Left cardiac atrium (tissue), 4 donors: ENCODE results near the gene CHSY1. TPM values are rescaled to one million over a fixed set of nuclear protein-coding genes. Genes with fewer than 3 reads are reported as not detected.

Experiments used
- ATAC-seq, 2 donors: fragments of 200-7000 bp; cut with Tn5 transposase; one replicate each; pipeline ENCODE4 v1.9.1; 2020; ENCODE audit warnings: mild to moderate bottlenecking in 2 of 2, moderate library complexity in 2 of 2
- DNase-seq: peaks from one replicate; pipeline ENCODE4 v3.0.0-alpha.2; 2020
- intact Hi-C, 2 donors: fragments of 100-400 bp; cut with DNase I; formaldehyde crosslinking; loops; one replicate each; pipeline versions ENCODE4 v1.14.1 to v1.15.1; 2022 to 2023
- total RNA-seq, 2 donors: library from RNA; stranded (reverse); fragmentation: NEBNext Ultra II Directional; extraction: Animal tissue kit (Norgen Biotek cat#: 25700); gene quantifications; one replicate each; pipeline ENCODE4 v1.2.1, GENCODE V29; 2021
- donor health status: DM: no; HTN: yes; CAD: no.
- donor health status: DM: no; HTN: yes; CAD: no; lungs with severe emphysema.
- donor health status: DM: yes; HTN: yes; CAD: no.
- donor health status: Dilated cardiomyopathy.

Gene CHSY1
- total RNA-seq, 2 donors from 2014 or later, result 18.8 to 42.0 TPM

DNA sequence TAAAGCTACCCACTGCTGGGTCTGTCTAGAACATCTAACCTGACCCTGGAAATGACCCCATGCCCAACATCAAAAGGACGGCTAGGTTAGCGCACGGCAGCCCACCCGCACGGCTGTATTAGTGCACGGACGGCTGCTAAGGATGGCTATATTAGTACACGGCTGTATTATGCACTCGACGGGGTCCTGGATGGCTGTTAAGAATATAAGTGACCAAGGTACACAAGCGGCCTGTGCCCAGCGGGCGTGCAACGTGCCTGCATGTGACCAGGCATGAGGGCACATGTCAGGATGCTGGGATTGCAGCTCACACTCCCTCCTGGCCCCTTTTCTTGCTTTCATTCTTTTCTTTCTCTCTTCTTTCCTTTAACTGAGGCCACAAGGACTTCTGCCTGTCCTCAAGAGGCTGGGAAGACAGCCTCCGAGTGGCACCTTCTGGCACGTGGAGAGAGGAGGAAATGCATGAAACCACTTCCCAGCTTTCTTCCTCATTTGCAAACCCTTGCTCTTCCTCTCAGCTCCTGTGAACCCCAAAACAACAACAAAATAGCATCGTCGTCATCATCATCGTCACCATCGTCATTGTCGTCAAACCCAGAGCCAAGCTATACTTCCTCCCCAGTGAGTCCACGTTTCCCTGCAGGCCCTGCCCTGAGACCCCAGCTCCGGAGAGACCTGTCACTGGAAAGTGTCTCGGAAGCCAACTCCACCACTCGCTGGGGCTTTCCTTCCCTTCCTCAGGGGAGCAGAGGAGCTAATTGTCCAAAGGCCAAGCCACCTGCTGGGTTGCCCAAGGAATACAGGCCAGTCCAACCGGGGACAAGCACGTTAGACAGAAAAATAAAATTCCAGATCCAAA lies 101.8 kb downstream of the CHSY1 start:
- intact Hi-C loops, result no loop called here
- ATAC-seq, result no peak
- DNase-seq, result no peak

- intact Hi-C loops, result no loop called here
- ATAC-seq (peak; percentile 74 to 81), DNase-seq (peak; percentile 67)
Observed at GRCh38 chr15:101148881-101149664, 102.8 kb downstream of the CHSY1 start.

- DNase-seq (no peak), ATAC-seq (peak; percentile 26 to 53)
- intact Hi-C loops, result no loop called here
Observed at GRCh38 chr15:101148166-101148880, 103.5 kb downstream of the CHSY1 start.

DNA sequence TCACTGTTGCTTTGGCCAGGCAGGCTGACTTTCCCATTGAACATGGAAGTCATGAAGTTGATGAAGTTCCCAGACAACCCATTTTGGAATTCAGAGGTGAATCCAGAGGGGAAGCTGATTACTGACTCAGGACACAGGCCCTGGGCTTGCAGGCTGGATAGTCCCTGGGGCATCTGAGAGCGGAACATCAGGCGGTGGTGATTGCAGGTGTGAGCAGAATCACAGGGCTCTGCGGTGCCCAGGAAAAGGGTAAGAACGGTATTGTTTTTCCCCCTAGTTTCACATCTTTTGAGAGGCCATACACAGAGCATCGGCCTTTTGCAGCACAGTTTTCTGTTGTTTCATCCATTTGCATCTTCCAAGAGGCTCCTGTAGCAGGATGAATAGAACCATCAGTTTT lies 104.7 kb downstream of the CHSY1 start:
- DNase-seq, result no peak
- ATAC-seq, result no peak
- intact Hi-C loops, result no loop called here

DNA sequence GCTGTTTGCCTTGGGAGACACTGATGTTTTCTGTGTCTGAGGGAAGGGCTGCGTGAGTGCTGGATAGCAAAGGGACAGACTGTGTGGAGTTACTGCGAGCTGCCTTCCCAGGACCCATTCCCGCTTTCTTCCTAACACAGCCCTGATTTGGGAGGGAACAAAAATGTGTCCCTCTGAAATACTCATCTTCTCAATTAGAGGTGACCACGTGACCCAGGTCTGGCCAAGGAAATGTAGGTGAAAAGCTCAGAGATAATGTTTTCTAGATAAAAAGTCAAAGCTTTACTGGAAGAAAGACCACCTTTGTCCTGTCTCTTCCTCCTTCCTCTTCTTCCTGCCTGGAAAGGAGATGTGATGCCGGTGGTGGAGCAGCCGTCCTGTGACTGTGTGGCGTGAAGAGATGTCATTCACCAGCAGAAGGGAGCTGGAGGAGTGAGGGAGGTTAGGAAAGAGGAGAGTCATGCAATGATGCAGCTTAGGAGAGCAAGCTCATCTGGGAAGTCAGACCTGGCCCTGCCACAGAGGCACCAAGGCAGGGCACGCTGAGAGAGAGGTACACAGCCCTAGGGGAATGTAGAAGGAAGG lies 105.6 kb downstream of the CHSY1 start:
- ATAC-seq, result no peak

GRCh38 chr15:101145362-101145761 lies 106.5 kb downstream of the CHSY1 start:
- intact Hi-C loops, result no loop called here
- no peak for ATAC-seq
- DNase-seq, result no peak

More for the DNA sequence above, 105.6 kb downstream of the CHSY1 start:
- no peak for DNase-seq
- intact Hi-C loops, result no loop called here

DNA sequence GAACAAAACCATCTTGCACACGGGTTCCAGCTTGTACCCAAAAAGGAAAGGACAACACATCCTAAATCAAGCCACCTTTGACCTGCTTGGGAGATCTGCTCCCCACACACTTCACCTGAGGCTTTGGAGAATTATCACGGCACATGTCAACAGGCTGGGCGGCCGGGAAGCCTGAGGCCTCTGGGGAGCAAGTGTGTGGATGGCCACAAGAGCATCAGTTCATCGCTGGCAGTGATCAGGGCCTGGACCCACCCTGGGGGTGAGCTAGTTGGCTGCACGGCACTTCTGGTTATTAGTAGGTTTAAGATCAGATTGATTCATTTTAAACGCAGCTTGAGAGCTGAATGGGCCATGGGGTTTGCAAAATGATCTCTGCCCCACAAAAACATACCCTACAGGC lies 108.5 kb downstream of the CHSY1 start:
- DNase-seq, result no peak
- intact Hi-C loops, result no loop called here
- ATAC-seq, result no peak

DNA sequence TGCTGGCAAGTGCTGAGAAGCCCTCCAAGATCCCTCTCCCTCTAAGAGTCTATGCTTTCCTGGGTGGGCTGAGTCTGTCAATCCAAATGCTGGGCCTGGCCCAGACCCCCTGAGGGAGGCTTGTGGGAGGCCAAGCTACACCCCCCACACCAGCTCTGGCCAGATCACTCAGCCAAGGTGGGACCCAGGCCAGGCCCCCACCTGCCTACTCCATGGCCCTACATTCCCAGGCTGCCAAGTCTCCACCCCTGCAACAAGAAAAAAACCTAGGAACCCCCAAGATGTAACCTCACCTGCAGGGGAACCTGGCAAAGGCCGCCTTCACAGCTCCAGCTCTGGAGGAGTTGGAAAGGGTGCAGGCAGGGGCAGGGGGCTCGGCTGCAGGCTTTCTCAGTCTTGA lies 109.1 kb downstream of the CHSY1 start:
- DNase-seq (no peak), ATAC-seq (no peak)
- intact Hi-C loops, result no loop called here

GRCh38 chr15:101141926-101142527 lies 109.8 kb downstream of the CHSY1 start:
- DNase-seq (no peak), ATAC-seq (no peak)
- intact Hi-C loops, result no loop called here

- ATAC-seq (no peak), DNase-seq (no peak)
- intact Hi-C loops, result no loop called here
Observed at GRCh38 chr15:101140697-101141065, 111.2 kb downstream of the CHSY1 start.

DNA sequence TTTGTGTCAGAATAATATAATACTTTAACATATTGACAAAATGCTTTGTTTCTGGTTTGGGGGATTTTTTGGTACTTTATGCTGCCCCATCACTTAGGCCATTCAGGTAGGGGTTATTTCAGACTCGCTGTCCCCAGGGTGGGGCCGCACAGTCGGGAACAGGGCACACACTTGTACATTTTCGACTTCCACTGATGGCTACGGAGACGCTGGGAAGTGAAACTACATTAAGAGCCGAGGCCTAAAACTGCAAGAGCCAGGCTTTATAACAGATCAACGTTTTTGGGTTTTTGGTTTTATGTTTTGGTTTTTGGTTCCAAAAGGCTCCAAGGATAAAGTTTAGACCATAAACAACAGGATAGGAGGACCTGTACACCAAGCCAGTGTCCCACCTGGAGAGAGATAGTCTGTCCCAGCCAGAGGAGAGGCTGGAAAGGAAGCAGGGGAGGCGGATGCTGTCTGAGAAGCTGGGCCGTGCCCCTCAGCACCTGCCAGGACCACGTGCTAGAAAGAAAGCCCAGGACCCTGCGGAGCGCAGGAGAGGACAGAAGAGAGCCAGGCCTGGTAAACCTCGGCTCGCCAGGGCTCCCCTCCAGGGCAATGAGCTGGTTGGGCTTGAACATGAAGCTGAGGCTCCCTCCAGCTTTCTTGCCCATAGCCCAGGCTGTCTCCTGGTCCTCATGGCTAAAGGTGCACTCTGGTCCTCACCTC lies 111.7 kb downstream of the CHSY1 start:
- ATAC-seq, result no peak
- DNase-seq, result no peak
- intact Hi-C loops, result no loop called here

DNA sequence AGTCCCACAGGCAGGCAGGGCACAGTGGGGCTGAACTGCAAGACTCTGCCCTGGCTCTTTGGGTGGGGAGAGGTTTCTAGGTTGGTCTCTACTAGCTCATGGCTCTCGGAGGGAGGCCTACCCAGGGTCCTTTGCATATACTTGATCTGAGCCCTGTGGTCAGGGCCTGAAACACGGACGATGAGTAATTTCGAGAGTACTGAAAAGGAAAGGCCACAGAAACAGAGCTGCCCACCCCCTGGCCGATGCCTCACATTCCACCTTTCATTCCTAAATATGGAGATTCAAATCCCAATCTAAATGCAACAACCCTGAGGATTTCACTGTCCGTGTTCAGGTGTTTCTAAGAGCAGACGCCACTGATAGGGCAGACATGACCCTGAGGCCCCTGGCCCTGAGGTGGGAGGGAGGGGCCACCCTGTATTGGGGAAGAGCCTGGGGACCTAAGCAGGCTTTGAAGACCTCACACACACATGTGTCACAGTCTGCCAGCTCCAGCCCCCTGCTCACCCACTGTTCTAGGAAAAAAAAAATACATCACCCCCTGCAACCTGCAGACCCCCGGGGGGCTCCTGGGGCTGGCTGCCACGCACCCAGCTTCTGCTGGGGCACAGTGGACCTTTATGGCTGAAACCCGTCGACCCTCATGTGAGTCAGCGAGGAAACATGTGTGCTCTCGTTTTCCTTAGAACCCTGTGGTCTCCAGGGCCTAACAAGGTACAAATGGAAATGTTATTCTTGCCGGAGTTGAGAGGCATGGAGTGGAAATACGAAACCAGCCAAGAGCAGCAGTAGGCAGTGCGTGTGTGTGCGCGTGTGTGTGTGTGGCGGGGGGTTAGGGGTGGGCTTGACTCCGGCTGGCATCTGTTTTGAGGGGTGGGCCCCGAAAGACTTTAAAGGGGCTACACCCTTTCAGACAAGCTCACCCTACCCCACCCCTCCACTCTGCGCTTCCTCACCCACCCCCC lies 112.7 kb downstream of the CHSY1 start:
- DNase-seq (no peak), ATAC-seq (no peak)
- intact Hi-C loops, result no loop called here

DNA sequence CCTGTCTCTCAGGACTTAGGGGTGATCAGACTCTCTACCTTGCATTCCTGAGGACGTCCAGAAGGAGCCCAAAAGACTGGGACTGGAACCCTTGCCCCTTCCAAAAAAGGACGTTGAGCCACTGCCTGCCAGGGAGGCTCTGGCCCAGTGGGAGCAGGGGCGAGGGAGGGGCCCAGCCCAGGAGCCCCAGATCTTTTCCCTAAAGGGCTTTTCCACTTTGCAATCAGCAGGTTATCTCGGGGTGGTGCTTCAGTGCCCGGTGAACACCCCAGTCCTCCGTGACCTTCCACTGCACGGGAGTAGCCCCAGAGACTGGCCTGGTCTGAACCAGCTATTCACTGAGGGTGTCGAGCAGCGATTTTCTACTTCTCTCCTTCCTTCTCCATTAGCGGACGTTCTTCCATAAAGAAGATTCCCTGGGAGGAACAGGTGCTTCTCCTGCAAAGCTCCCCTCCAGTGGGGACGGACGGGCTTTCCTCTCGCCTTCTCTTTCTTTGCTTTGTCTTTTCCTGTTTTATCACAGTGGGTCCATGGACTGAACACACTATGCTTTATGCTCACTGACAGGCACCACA lies 113.7 kb downstream of the CHSY1 start:
- intact Hi-C loops, result no loop called here
- DNase-seq, result no peak
- ATAC-seq, result no peak

DNA sequence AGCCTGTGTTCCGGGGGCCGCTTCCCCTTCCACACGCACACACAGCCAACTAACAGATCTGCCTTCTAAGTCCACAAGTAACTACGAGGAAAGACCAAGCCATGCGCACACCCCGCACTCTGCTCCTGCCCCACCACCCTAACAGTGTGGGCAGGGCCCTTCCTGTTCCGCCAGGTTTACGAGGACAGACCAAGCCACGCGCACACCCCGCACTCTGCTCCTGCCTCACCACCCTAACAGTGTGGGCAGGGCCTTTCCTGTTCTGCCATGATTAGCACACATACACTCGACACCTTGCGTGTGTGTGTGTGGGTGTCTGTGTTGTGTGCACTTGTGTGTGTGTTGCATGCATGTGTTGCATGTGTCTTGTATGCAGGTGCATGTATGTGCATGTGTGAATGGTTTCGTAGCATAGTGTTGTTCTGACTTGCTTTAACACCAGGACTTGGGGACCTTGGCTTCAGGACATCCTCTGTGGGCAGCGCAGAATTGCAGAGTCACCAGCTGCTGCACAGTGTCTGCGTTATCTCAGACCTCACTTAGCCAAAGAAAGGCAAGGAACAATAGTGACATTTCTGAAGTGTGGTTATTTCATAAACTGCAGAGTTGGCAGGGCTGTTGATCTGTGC lies 114.4 kb downstream of the CHSY1 start:
- ATAC-seq (peak; percentile 42 to 77), DNase-seq (no peak)
- intact Hi-C loops, result no loop called here

- ATAC-seq (no peak), DNase-seq (no peak)
- intact Hi-C loops, result no loop called here
Observed at GRCh38 chr15:101136381-101137268, 115.2 kb downstream of the CHSY1 start.
